Endothelial cell of umbilical vein (primary cell): ENCODE data around the gene GPR157. TPM values are rescaled to one million over a fixed set of nuclear protein-coding genes. Genes with fewer than 3 reads are reported as not detected.

ENCODE experiments used
- BruUV-seq: library from RNA; stranded (reverse); fragments of 400-500 nt; replicated peaks from 2 replicates; lab custom pipeline; 2021; lab: Mats Ljungman, UMichigan
- CTCF ChIA-PET: fragments of 300-600, 350-600 bp; sonication (Branson Sonifier 250); formaldehyde crosslinking; loops from one replicate; lab custom pipeline; 2021; ENCODE audit warnings: antibody characterized with exemption, inconsistent platforms; lab: Charles Lee
- POLR2A ChIA-PET: fragments of 300-600, 350-600 bp; sonication (Branson Sonifier 250); formaldehyde crosslinking; loops from one replicate; lab custom pipeline; 2021; ENCODE audit warnings: antibody characterized with exemption, inconsistent platforms; lab: Charles Lee
- DNase-seq: peaks from one replicate; pipeline ENCODE4 v3.0.0-alpha.2; 2011; ENCODE audit warnings: low read depth, low spot score
- FAIRE-seq: peaks from 2 replicates; lab custom pipeline; 2011; peaks lifted over from hg19 to GRCh38; lab: Jason Lieb, UNC
- H2AFZ ChIP-seq: 2 replicates; pipeline ENCODE4 v1.6.0; 2012; ENCODE audit warnings: low read depth, low read length, control low read depth, inconsistent platforms
- H3K27ac ChIP-seq: 2 replicates; pipeline ENCODE4 v1.5.1; 2011; ENCODE audit warnings: low read depth, mild to moderate bottlenecking, control low read depth, low read length, moderate library complexity; ENCODE audit not compliant: insufficient read depth
- H3K27me3 ChIP-seq, 2 experiments: 2 replicates each; pipeline versions ENCODE4 v1.6.0 to v1.6.1; 2011; ENCODE audit warnings: low read length in 2 of 2, mixed read lengths in 1 of 2; ENCODE audit not compliant: control insufficient read depth in 2 of 2, insufficient read depth in 2 of 2
- H3K36me3 ChIP-seq, 2 experiments: 2 replicates in 1 of 2; 3 replicates in 1 of 2; pipeline ENCODE4 v1.5.1; 2011; ENCODE audit warnings: low read length in 2 of 2, mild to moderate bottlenecking in 1 of 2, moderate library complexity in 1 of 2; ENCODE audit not compliant: control insufficient read depth in 2 of 2, insufficient read depth in 2 of 2; ENCODE audit errors: extremely low read depth in 1 of 2
- H3K4me1 ChIP-seq: 3 replicates; pipeline ENCODE4 v1.5.1; 2011; ENCODE audit warnings: mild to moderate bottlenecking, low read length; ENCODE audit not compliant: control insufficient read depth, insufficient read depth; ENCODE audit errors: extremely low read depth
- H3K4me2 ChIP-seq: 2 replicates; pipeline ENCODE4 v1.6.1; 2011; ENCODE audit warnings: low read length, control low read depth, mixed read lengths; ENCODE audit not compliant: insufficient read depth
- H3K4me3 ChIP-seq, 3 experiments: fragments of 200-600 bp in 1 of 3; sonication (generic), shearing (Covaris generic) in 1 of 3; replicated peaks in 1 of 3; 2 replicates each; pipeline ENCODE4 v1.5.1; 2011 to 2016; ENCODE audit warnings: control low read depth in 3 of 3, low read length in 3 of 3, mild to moderate bottlenecking in 2 of 3, inconsistent platforms in 1 of 3, low read depth in 1 of 3, moderate library complexity in 1 of 3; ENCODE audit not compliant: insufficient read depth in 1 of 3
- H3K79me2 ChIP-seq: 2 replicates; pipeline ENCODE4 v1.6.0; 2012; ENCODE audit warnings: low read length, inconsistent platforms; ENCODE audit not compliant: control insufficient read depth, insufficient read depth
- H3K9ac ChIP-seq: replicated peaks from 2 replicates; pipeline ENCODE3; 2011; ENCODE audit warnings: low read length, control low read depth; ENCODE audit not compliant: insufficient read depth; ENCODE audit errors: extremely low read depth
- H3K9me1 ChIP-seq: replicated peaks from 3 replicates; pipeline ENCODE4 v1.6.0; 2011; ENCODE audit warnings: mild to moderate bottlenecking, low read length; ENCODE audit not compliant: control insufficient read depth, insufficient read depth; ENCODE audit errors: extremely low read depth
- H3K9me3 ChIP-seq: replicated peaks from 2 replicates; pipeline ENCODE4 v1.5.1; 2012; ENCODE audit warnings: low read length, inconsistent platforms; ENCODE audit not compliant: control insufficient read depth, insufficient read depth
- H4K20me1 ChIP-seq: replicated peaks from 2 replicates; pipeline ENCODE3; 2011; ENCODE audit warnings: mild to moderate bottlenecking, low read length; ENCODE audit not compliant: control insufficient read depth, insufficient read depth; ENCODE audit errors: extremely low read depth
- EZH2 ChIP-seq: IDR thresholded peaks from 2 replicates; pipeline ENCODE4 v1.6.1; 2012; ENCODE audit warnings: borderline replicate concordance, low read depth, mild to moderate bottlenecking, moderate library complexity, low read length, inconsistent platforms; ENCODE audit not compliant: severe bottlenecking
- JUN ChIP-seq: IDR thresholded peaks from 2 replicates; pipeline ENCODE4 v1.6.1; 2011; ENCODE audit warnings: borderline replicate concordance, low read depth; ENCODE audit not compliant: insufficient read length, insufficient read depth
- POLR2AphosphoS5 ChIP-seq: IDR thresholded peaks from 2 replicates; pipeline ENCODE4 v1.6.1; 2012; ENCODE audit warnings: low read depth, mild to moderate bottlenecking, control low read depth, low read length, moderate library complexity; ENCODE audit not compliant: insufficient read depth
- dilution Hi-C: fragments of 300-500 bp; cut with MboI; formaldehyde crosslinking; loops from one replicate; pipeline ENCODE4 v1.15.0; 2019; ENCODE audit warnings: low sequenced_read_pairs; ENCODE audit not compliant: extremely low pct_ligation_motif_present
- intact Hi-C: fragments of 100-400 bp; cut with micrococcal nuclease; formaldehyde crosslinking; loops from one replicate; pipeline ENCODE4 v1.10.0; 2022
- polyA plus RNA-seq, 4 experiments: library from polyadenylated mRNA; depleted of rRNA in 3 of 4; stranded (reverse) in 3 of 4; unstranded in 1 of 4; fragments of >200 nt; gene quantifications; 2 replicates each; pipeline versions ENCODE4 v1.2.1 to v1.2.3, GENCODE V29; 2011 to 2012; ENCODE audit warnings: missing spikeins in 1 of 4
- total RNA-seq: library from RNA; stranded (reverse); gene quantifications from 2 replicates; pipeline ENCODE4 v1.2.3, GENCODE V29; 2021
- TF ChIP-seq, protein P1 (sequence below): IDR thresholded peaks from 2 replicates; pipeline ENCODE4 v1.6.1; 2011; ENCODE audit not compliant: insufficient read depth, insufficient read length

Gene GPR157
- total and polyA plus RNA-seq, 2 donors (not counting 3 experiments of a cell fraction or from before 2014, with no cell fraction given), result 1.0 to 6.5 TPM

- H3K27me3 ChIP-seq, result peaks cover 5 to 6% of the 10 kb centered on the region in 2 experiments
- H3K9me1 ChIP-seq, result no peaks in the 10 kb centered on the region
- no peak overlapping the region for H2AFZ ChIP-seq
- no peak overlapping the region for H3K9ac ChIP-seq
- no peak overlapping the region for H3K27ac ChIP-seq
- intact Hi-C loops (no loop called here), dilution Hi-C loops (no loop called here)
- no peaks in the 10 kb centered on the region for H3K36me3 ChIP-seq
- CTCF ChIA-PET, result interaction anchor here (1.0 to 2.8 kb wide), 4 partner anchors 7 to 132 kb away, joined by 3 to 15 read pairs (median 3); partner anchors contain the start of gene H6PD
- H3K4me3 ChIP-seq, result no peak overlapping the region
- no TSS peak for BruUV-seq
- POLR2A ChIA-PET, result no interaction called here
- FAIRE-seq (no peak), DNase-seq (no peak)
- H3K4me2 ChIP-seq, result no peak overlapping the region
- H3K9me3 ChIP-seq, result no peaks in the 10 kb centered on the region
- TF ChIP-seq, protein P1, sequence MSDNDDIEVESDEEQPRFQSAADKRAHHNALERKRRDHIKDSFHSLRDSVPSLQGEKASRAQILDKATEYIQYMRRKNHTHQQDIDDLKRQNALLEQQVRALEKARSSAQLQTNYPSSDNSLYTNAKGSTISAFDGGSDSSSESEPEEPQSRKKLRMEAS, result no peak
- TF ChIP-seq POLR2AphosphoS5, result no peak
- no peaks in the 10 kb centered on the region for H3K79me2 ChIP-seq
- H3K4me1 ChIP-seq, result no peaks in the 10 kb centered on the region
- no peaks in the 10 kb centered on the region for H4K20me1 ChIP-seq
These were observed 6.4 kb upstream of the GPR157 start for GRCh38 chr1:9135073-9135836.

- ChIA-PET POLR2A (no interaction called here), CTCF (interaction anchor here (1.0 to 2.8 kb wide), 4 partner anchors 9 to 133 kb away, joined by 3 to 15 read pairs (median 3); partner anchors contain the start of gene H6PD)
- Histone ChIP-seq H3K27me3 (peaks cover 5 to 6% of the 10 kb centered on the region in 2 experiments), H3K9me1 (no peaks in the 10 kb centered on the region), H2AFZ (no peak overlapping the region), H3K4me1 (no peaks in the 10 kb centered on the region), H3K36me3 (no peaks in the 10 kb centered on the region), H4K20me1 (no peaks in the 10 kb centered on the region), H3K79me2 (no peaks in the 10 kb centered on the region), H3K9me3 (no peaks in the 10 kb centered on the region), H3K27ac (no peak overlapping the region), H3K4me3 (no peak overlapping the region), H3K9ac (no peak overlapping the region), H3K4me2 (no peak overlapping the region)
- intact Hi-C loops (no loop called here), dilution Hi-C loops (no loop called here)
- TF ChIP-seq JUN (no peak), EZH2 (no peak)
- DNase-seq (no peak), FAIRE-seq (no peak)
- no TSS peak for BruUV-seq
These were observed 5.1 kb upstream of the GPR157 start for GRCh38 chr1:9133870-9134585.
